HAP-1 (cell line): ENCODE measurements around the gene HS3ST3B1.

ENCODE experiments used
- DNase-seq, 2 experiments: peaks; one replicate each; pipeline ENCODE4 v3.0.0-alpha.2; 2016 to 2020; ENCODE audit warnings: low spot score in 2 of 2
- H3K27me3 ChIP-seq: fragments of 250-450 bp; sonication (Bioruptor Pico); 2 replicates; pipeline ENCODE4 v1.5.1; 2020; ENCODE audit warnings: low read depth, mild to moderate bottlenecking, moderate library complexity
- H3K36me3 ChIP-seq: fragments of 250-450 bp; sonication (Bioruptor Pico); replicated peaks from 2 replicates; pipeline ENCODE4 v1.5.1; 2020; ENCODE audit warnings: mild to moderate bottlenecking
- H3K4me1 ChIP-seq: fragments of 250-450 bp; sonication (Bioruptor Pico); 2 replicates; pipeline ENCODE4 v1.5.1; 2020; ENCODE audit warnings: mild to moderate bottlenecking
- H3K4me3 ChIP-seq: fragments of 250-450 bp; sonication (Bioruptor Pico); 2 replicates; pipeline ENCODE4 v1.5.1; 2020; ENCODE audit warnings: mild to moderate bottlenecking, moderate library complexity
- H3K9me3 ChIP-seq: fragments of 250-450 bp; sonication (Bioruptor Pico); 2 replicates; pipeline ENCODE4 v1.5.1; 2020; ENCODE audit warnings: mild to moderate bottlenecking, moderate library complexity
- in situ Hi-C: fragments of 300-500 bp; cut with MboI; formaldehyde crosslinking; loops from 3 replicates; pipeline ENCODE4 v1.14.3; 2020; ENCODE audit warnings: low sequenced_read_pairs, inconsistent platforms, mixed read lengths

Gene HS3ST3B1

GRCh38 chr17:14307560-14308024 is 6.7 kb downstream of the HS3ST3B1 start:
- H3K4me1 ChIP-seq: no peaks in the 10 kb centered on the region
- no peaks in the 10 kb centered on the region for H3K9me3 ChIP-seq
- no peak overlapping the region for H3K4me3 ChIP-seq
- H3K36me3 ChIP-seq: no peaks in the 10 kb centered on the region
- H3K27me3 ChIP-seq: peaks cover 25% of the 10 kb centered on the region
- in situ Hi-C loops: loop anchor here (25.0 kb wide), 3 partner anchors 95 to 970 kb away; no protein-coding TSS in a partner anchor
- DNase-seq: no peak

- no peaks in the 10 kb centered on the region for H3K36me3 ChIP-seq
- DNase-seq: no peak
- H3K27me3 ChIP-seq: peaks cover 15% of the 10 kb centered on the region
- no peaks in the 10 kb centered on the region for H3K4me1 ChIP-seq
- in situ Hi-C loops: loop anchor here (25.0 kb wide), 3 partner anchors 96 to 971 kb away; no protein-coding TSS in a partner anchor
- no peaks in the 10 kb centered on the region for H3K9me3 ChIP-seq
- H3K4me3 ChIP-seq: no peak overlapping the region
Observed at GRCh38 chr17:14308636-14308964, 7.7 kb downstream of the HS3ST3B1 start.

GRCh38 chr17:14308965-14309879 is 8.3 kb downstream of the HS3ST3B1 start:
- H3K36me3 ChIP-seq: no peaks in the 10 kb centered on the region
- peaks cover 14% of the 10 kb centered on the region for H3K27me3 ChIP-seq
- peak in 1 of 2 experiments; percentile 70 for DNase-seq
- in situ Hi-C loops: loop anchor here (25.0 kb wide), 3 partner anchors 97 to 972 kb away; no protein-coding TSS in a partner anchor
- no peak overlapping the region for H3K4me3 ChIP-seq
- H3K9me3 ChIP-seq: no peaks in the 10 kb centered on the region
- no peaks in the 10 kb centered on the region for H3K4me1 ChIP-seq

- Histone ChIP-seq H3K4me1 (no peaks in the 10 kb centered on the region), H3K36me3 (no peaks in the 10 kb centered on the region)
Observed at GRCh38 chr17:14310101-14310500, 9.2 kb downstream of the HS3ST3B1 start.

GRCh38 chr17:14310605-14311004 is 9.7 kb downstream of the HS3ST3B1 start:
- Histone ChIP-seq H3K27me3 (peaks cover 14% of the 10 kb centered on the region), H3K9me3 (no peaks in the 10 kb centered on the region), H3K4me1 (no peaks in the 10 kb centered on the region), H3K4me3 (no peak overlapping the region), H3K36me3 (no peaks in the 10 kb centered on the region)
- in situ Hi-C loops: loop anchor here (10.0 to 25.0 kb wide), 4 partner anchors 98 to 973 kb away; no protein-coding TSS in a partner anchor
- no peak for DNase-seq

More at GRCh38 chr17:14310101-14310500, 9.2 kb downstream of the HS3ST3B1 start:
- DNase-seq: no peak
- H3K4me3 ChIP-seq: no peak overlapping the region
- in situ Hi-C loops: loop anchor here (10.0 to 25.0 kb wide), 4 partner anchors 98 to 973 kb away; no protein-coding TSS in a partner anchor
- H3K9me3 ChIP-seq: no peaks in the 10 kb centered on the region
- peaks cover 14% of the 10 kb centered on the region for H3K27me3 ChIP-seq

GRCh38 chr17:14311186-14311705 is 10.4 kb downstream of the HS3ST3B1 start:
- no peak for DNase-seq
- Histone ChIP-seq H3K4me1 (no peaks in the 10 kb centered on the region), H3K36me3 (no peaks in the 10 kb centered on the region), H3K27me3 (peaks cover 14% of the 10 kb centered on the region), H3K9me3 (no peaks in the 10 kb centered on the region), H3K4me3 (no peak overlapping the region)
- in situ Hi-C loops: loop anchor here (10.0 to 25.0 kb wide), 4 partner anchors 99 to 974 kb away; no protein-coding TSS in a partner anchor

GRCh38 chr17:14311981-14312380 is 11.1 kb downstream of the HS3ST3B1 start:
- H3K9me3 ChIP-seq: no peaks in the 10 kb centered on the region
- H3K4me3 ChIP-seq: no peak overlapping the region
- in situ Hi-C loops: loop anchor here (10.0 to 25.0 kb wide), 4 partner anchors 100 to 975 kb away; no protein-coding TSS in a partner anchor
- no peaks in the 10 kb centered on the region for H3K4me1 ChIP-seq
- no peaks in the 10 kb centered on the region for H3K36me3 ChIP-seq
- DNase-seq: no peak
- H3K27me3 ChIP-seq: peaks cover 14% of the 10 kb centered on the region

- Histone ChIP-seq H3K4me1 (no peaks in the 10 kb centered on the region), H3K36me3 (no peaks in the 10 kb centered on the region), H3K4me3 (no peak overlapping the region), H3K9me3 (no peaks in the 10 kb centered on the region), H3K27me3 (peaks cover 13% of the 10 kb centered on the region)
- no peak for DNase-seq
- in situ Hi-C loops: loop anchor here (10.0 to 25.0 kb wide), 4 partner anchors 100 to 975 kb away; no protein-coding TSS in a partner anchor
Observed at GRCh38 chr17:14312522-14312921, 11.6 kb downstream of the HS3ST3B1 start.

GRCh38 chr17:14316126-14316832 is 15.4 kb downstream of the HS3ST3B1 start:
- no peak for DNase-seq
- in situ Hi-C loops: loop anchor here (10.0 to 25.0 kb wide), 4 partner anchors 96 to 979 kb away; no protein-coding TSS in a partner anchor
- Histone ChIP-seq H3K9me3 (no peaks in the 10 kb centered on the region), H3K4me1 (no peaks in the 10 kb centered on the region), H3K27me3 (no peaks in the 10 kb centered on the region), H3K4me3 (no peak overlapping the region), H3K36me3 (no peaks in the 10 kb centered on the region)

- Histone ChIP-seq H3K4me3 (no peak overlapping the region), H3K36me3 (no peaks in the 10 kb centered on the region), H3K27me3 (no peaks in the 10 kb centered on the region), H3K4me1 (no peaks in the 10 kb centered on the region), H3K9me3 (no peaks in the 10 kb centered on the region)
- in situ Hi-C loops: loop anchor here (10.0 to 25.0 kb wide), 4 partner anchors 95 to 980 kb away; no protein-coding TSS in a partner anchor
- no peak for DNase-seq
Observed at GRCh38 chr17:14317383-14317782, 16.5 kb downstream of the HS3ST3B1 start.

GRCh38 chr17:14318109-14318917 is 17.4 kb downstream of the HS3ST3B1 start:
- Histone ChIP-seq H3K9me3 (no peaks in the 10 kb centered on the region), H3K27me3 (no peaks in the 10 kb centered on the region), H3K4me1 (no peaks in the 10 kb centered on the region), H3K36me3 (no peaks in the 10 kb centered on the region), H3K4me3 (no peak overlapping the region)
- DNase-seq: no peak
- in situ Hi-C loops: loop anchor here (10.0 to 25.0 kb wide), 4 partner anchors 94 to 981 kb away; no protein-coding TSS in a partner anchor

- H3K4me1 ChIP-seq: no peaks in the 10 kb centered on the region
- H3K27me3 ChIP-seq: no peaks in the 10 kb centered on the region
- no peaks in the 10 kb centered on the region for H3K9me3 ChIP-seq
- no peak for DNase-seq
- in situ Hi-C loops: loop anchor here (10.0 to 25.0 kb wide), 4 partner anchors 93 to 982 kb away; no protein-coding TSS in a partner anchor
- no peaks in the 10 kb centered on the region for H3K36me3 ChIP-seq
- H3K4me3 ChIP-seq: no peak overlapping the region
Observed at GRCh38 chr17:14318918-14319205, 18.0 kb downstream of the HS3ST3B1 start.

GRCh38 chr17:14320098-14320497 is 19.2 kb downstream of the HS3ST3B1 start:
- Histone ChIP-seq H3K9me3 (no peaks in the 10 kb centered on the region), H3K4me3 (no peak overlapping the region), H3K27me3 (no peaks in the 10 kb centered on the region), H3K4me1 (no peaks in the 10 kb centered on the region), H3K36me3 (no peaks in the 10 kb centered on the region)
- no peak for DNase-seq
- in situ Hi-C loops: loop anchor here (25.0 kb wide), 3 partner anchors 92 to 983 kb away; no protein-coding TSS in a partner anchor
